SJSA1 (cell line): ENCODE data around the gene CKS1B. TPM values are rescaled to one million over a fixed set of nuclear protein-coding genes. Genes with fewer than 3 reads are reported as not detected.

ENCODE experiments used
- DNase-seq, 2 experiments: peaks; one replicate each; pipeline ENCODE4 v3.0.0-alpha.2; 2015 to 2020; ENCODE audit warnings: low spot score in 2 of 2, low read depth in 1 of 2
- H3K27ac ChIP-seq: fragments of 250-450 bp; sonication (Bioruptor Pico); 2 replicates; pipeline ENCODE4 v1.5.1; 2020; ENCODE audit warnings: mild to moderate bottlenecking, moderate library complexity
- H3K27me3 ChIP-seq: fragments of 250-450 bp; sonication (Bioruptor Pico); replicated peaks from 2 replicates; pipeline ENCODE4 v1.5.1; 2020; ENCODE audit warnings: mild to moderate bottlenecking, moderate library complexity
- H3K36me3 ChIP-seq: fragments of 250-450 bp; sonication (Bioruptor Pico); 2 replicates; pipeline ENCODE4 v1.5.1; 2020; ENCODE audit warnings: mild to moderate bottlenecking
- H3K4me1 ChIP-seq: fragments of 250-450 bp; sonication (Bioruptor Pico); replicated peaks from 2 replicates; pipeline ENCODE4 v1.6.1; 2021; ENCODE audit warnings: mild to moderate bottlenecking
- H3K4me3 ChIP-seq: fragments of 250-450 bp; sonication (Bioruptor Pico); 2 replicates; pipeline ENCODE4 v1.5.1; 2020; ENCODE audit warnings: mild to moderate bottlenecking
- H3K9me3 ChIP-seq: fragments of 250-450 bp; sonication (Bioruptor Pico); replicated peaks from 2 replicates; pipeline ENCODE4 v1.5.1; 2020; ENCODE audit warnings: mild to moderate bottlenecking
- total RNA-seq: library from RNA; depleted of rRNA; stranded (reverse); fragments of >200 nt; shearing (Covaris generic); gene quantifications from 2 replicates; pipeline ENCODE4 v1.2.3, GENCODE V29; 2014

CKS1B gene
- total RNA-seq, 1 experiment from 2014 or later: 290 TPM

GRCh38 chr1:155001675-155002463 lies 27.4 kb downstream of the CKS1B start:
- Histone ChIP-seq H3K36me3 (no peaks in the 10 kb centered on the region), H3K27ac (no peak overlapping the region), H3K27me3 (no peaks in the 10 kb centered on the region), H3K4me3 (peak overlapping the region; percentile 47), H3K9me3 (no peaks in the 10 kb centered on the region; the same call in 1 of the 2 replicates), H3K4me1 (peaks cover 29% of the 10 kb centered on the region)
- DNase-seq: peak; percentile 90 to 100

GRCh38 chr1:155002464-155003226 lies 28.2 kb downstream of the CKS1B start, which contains the start of gene ZBTB7B:
Gene ZBTB7B (plus strand): TSS chr1:155002802. CDS start chr1:155014661, 11,859 bp downstream.
- no peaks in the 10 kb centered on the region; the same call in 1 of the 2 replicates for H3K9me3 ChIP-seq
- peak within 1 kb of the TSS; percentile 57 for H3K4me3 ChIP-seq
- H3K27ac ChIP-seq: no peak within 1 kb of the TSS
- H3K4me1 ChIP-seq: peaks cover 29% of the 10 kb centered on the region
- no peaks in the 10 kb centered on the region for H3K36me3 ChIP-seq
- no peaks in the 10 kb centered on the region for H3K27me3 ChIP-seq
- peak in 1 of 2 experiments; percentile 54 for DNase-seq

DNA sequence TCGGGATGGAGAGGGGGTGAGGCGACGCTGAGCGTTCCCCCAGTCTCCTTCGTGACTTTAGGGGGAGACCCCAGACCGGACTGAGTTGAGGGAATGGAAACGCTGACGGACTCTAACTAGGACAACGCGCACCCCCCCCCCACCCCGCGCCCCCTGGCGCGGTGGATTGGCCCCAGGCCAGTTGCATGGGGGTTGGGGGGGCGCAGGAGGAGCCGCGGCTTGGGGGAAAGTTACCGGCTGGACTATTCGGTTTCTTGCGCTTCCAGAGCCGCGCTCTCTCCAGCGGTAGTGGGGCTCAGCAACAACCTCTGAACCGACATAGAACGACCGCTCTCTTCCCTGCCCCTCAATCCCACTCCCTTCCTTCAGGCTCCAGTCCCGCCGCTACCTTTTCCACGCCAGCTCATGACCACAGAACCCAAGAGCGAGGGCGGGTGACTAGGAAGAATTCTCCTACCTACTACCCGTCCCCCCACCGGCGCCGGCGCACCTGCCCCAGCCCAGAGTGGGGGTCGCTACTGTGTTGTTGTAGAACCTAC lies 28.8 kb downstream of the CKS1B start:
- peaks cover 29% of the 10 kb centered on the region for H3K4me1 ChIP-seq
- no peak overlapping the region for H3K27ac ChIP-seq
- H3K36me3 ChIP-seq: no peaks in the 10 kb centered on the region
- DNase-seq: peak in 1 of 2 experiments; percentile 31
- no peaks in the 10 kb centered on the region; the same call in 1 of the 2 replicates for H3K9me3 ChIP-seq
- H3K27me3 ChIP-seq: no peaks in the 10 kb centered on the region
- H3K4me3 ChIP-seq: peak overlapping the region; percentile 57

DNA sequence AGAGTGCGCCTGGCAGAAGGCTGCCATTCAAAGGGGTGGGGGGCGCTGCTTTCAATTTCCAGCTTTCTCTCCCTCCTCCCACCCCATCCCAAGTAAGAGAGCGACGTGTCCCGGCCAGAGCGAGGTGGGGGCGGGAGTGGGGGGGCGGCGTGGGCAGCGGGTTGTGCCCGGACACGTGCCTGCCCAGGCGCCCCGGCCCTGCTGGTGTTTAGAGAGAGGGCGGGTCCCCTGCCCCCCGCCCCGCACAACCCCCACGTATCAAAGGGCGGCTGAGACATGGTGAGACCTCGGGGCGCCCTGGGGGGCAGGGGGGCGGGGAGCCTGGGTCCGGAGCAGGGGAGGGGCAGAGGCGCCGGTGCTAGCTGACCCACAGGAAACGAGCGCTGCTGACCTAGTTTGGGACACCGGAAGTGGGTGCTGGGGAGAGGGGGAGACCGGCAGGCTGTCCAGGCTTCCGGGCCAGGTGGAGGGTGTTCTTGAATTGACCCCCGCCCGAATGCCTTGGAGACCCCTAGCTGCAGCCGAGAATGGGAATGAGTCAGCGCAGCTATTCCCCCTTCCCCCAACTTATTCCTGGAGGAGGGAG lies 29.4 kb downstream of the CKS1B start:
- H3K9me3 ChIP-seq: no peaks in the 10 kb centered on the region; the same call in 1 of the 2 replicates
- no peaks in the 10 kb centered on the region for H3K27me3 ChIP-seq
- H3K27ac ChIP-seq: no peak overlapping the region; the same call in 1 of the 2 replicates
- H3K4me1 ChIP-seq: peaks cover 27% of the 10 kb centered on the region
- H3K4me3 ChIP-seq: peak overlapping the region; percentile 57
- H3K36me3 ChIP-seq: no peaks in the 10 kb centered on the region
- DNase-seq: peak in 1 of 2 experiments; percentile 67

GRCh38 chr1:155004352-155005075 lies 30.0 kb downstream of the CKS1B start:
- Histone ChIP-seq H3K36me3 (no peaks in the 10 kb centered on the region), H3K27ac (no peak overlapping the region; the same call in 1 of the 2 replicates), H3K27me3 (no peaks in the 10 kb centered on the region), H3K4me1 (peaks cover 23% of the 10 kb centered on the region), H3K4me3 (peak overlapping the region; percentile 57), H3K9me3 (no peaks in the 10 kb centered on the region; the same call in 1 of the 2 replicates)
- DNase-seq: no peak

GRCh38 chr1:155005076-155006011 lies 30.9 kb downstream of the CKS1B start:
- Histone ChIP-seq H3K36me3 (no peaks in the 10 kb centered on the region), H3K27me3 (no peaks in the 10 kb centered on the region), H3K4me3 (no peak overlapping the region), H3K9me3 (no peaks in the 10 kb centered on the region; the same call in 1 of the 2 replicates), H3K4me1 (peaks cover 15% of the 10 kb centered on the region), H3K27ac (no peak overlapping the region)
- no peak for DNase-seq

DNA sequence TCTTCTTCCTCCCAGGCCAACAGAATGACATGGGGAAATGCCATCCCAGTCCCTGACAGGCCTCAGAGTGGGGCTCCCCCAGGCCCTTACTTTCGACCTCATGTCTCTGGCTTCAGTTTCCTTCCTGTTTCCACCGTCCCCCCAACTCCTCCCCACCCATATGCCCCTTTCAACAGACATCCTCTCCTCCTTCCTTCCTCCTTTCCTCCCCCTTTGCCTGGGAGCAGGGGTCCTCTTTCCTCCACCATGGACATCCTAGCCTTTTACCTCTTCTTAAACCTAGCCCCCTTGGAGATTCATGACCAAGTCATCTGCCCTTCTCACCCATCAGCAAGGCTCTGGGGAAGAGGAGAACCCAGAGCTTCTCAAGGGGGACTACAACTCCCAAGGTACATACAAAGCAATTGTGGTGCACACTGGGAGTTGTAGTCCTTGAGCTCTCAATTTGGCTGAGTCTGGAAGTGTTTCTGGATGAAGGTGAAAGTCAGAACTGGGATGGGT lies 32.2 kb downstream of the CKS1B start:
- no peaks in the 10 kb centered on the region; the same call in 1 of the 2 replicates for H3K9me3 ChIP-seq
- H3K4me1 ChIP-seq: peaks cover 5% of the 10 kb centered on the region
- no peak overlapping the region for H3K27ac ChIP-seq
- H3K27me3 ChIP-seq: no peaks in the 10 kb centered on the region
- H3K4me3 ChIP-seq: no peak overlapping the region
- no peak for DNase-seq
- H3K36me3 ChIP-seq: no peaks in the 10 kb centered on the region

- Histone ChIP-seq H3K4me1 (peaks cover 5% of the 10 kb centered on the region), H3K4me3 (no peak overlapping the region), H3K27me3 (no peaks in the 10 kb centered on the region), H3K9me3 (no peaks in the 10 kb centered on the region; the same call in 1 of the 2 replicates), H3K36me3 (no peaks in the 10 kb centered on the region), H3K27ac (no peak overlapping the region)
- no peak for DNase-seq
Measured at GRCh38 chr1:155007251-155007828, 32.9 kb downstream of the CKS1B start.

GRCh38 chr1:155008015-155008941 lies 33.8 kb downstream of the CKS1B start:
- Histone ChIP-seq H3K4me3 (no peak overlapping the region), H3K27me3 (no peaks in the 10 kb centered on the region), H3K36me3 (no peaks in the 10 kb centered on the region), H3K4me1 (peaks cover 5% of the 10 kb centered on the region), H3K9me3 (no peaks in the 10 kb centered on the region), H3K27ac (no peak overlapping the region)
- no peak for DNase-seq

DNA sequence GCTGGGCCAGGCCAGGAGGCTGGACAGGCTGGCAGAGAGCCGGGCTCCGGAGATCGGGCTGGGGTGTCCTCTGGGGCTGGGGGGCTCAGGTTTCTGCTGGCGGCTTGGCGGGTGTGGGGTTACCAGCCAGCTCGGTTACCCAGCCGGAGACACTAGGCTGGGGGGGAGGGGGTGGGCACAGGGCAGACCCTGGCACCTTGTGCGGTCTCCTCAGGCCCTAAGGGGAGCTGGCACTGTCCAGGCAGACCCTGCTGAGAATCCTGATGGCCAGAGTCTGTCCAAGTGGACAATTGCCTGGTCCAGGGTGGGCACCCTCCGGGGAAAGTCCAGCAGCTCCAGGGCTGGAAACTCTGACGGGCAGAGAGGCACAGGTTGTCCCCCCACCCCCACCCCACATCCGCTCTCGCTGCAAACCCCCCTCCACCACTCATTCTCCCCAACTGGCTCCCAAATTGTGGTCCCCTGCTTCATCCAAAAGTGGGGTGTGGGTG lies 34.8 kb downstream of the CKS1B start:
- no peaks in the 10 kb centered on the region for H3K27me3 ChIP-seq
- H3K4me1 ChIP-seq: peaks cover 2% of the 10 kb centered on the region
- no peak for DNase-seq
- H3K36me3 ChIP-seq: no peaks in the 10 kb centered on the region
- H3K27ac ChIP-seq: no peak overlapping the region
- H3K4me3 ChIP-seq: no peak overlapping the region
- H3K9me3 ChIP-seq: no peaks in the 10 kb centered on the region

DNA sequence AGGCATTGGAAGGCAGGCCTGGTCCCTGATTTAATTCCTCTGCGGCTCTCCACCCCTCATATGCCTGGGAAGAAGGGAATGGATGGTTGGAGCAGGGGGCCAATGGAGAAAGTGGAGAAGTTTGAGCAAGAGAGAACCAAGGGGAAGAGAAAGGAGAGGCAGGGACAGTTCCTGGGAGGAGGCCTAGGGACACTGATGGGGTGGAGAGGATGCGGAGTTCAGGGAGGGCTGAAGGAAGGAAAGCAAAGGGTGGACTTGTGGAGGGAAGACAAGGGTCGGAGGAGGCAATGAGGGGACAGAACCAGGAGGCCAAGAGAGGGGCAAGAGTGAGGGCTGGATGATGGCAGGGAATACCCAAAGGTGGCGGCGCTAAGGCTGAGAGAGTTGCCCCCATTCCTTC lies 35.3 kb downstream of the CKS1B start:
- H3K4me1 ChIP-seq: no peaks in the 10 kb centered on the region; the same call in 1 of the 2 replicates
- H3K36me3 ChIP-seq: no peaks in the 10 kb centered on the region
- no peaks in the 10 kb centered on the region for H3K27me3 ChIP-seq
- no peak overlapping the region for H3K4me3 ChIP-seq
- no peaks in the 10 kb centered on the region for H3K9me3 ChIP-seq
- H3K27ac ChIP-seq: no peak overlapping the region
- DNase-seq: no peak
